Cardiac muscle cell (in vitro differentiated cells and primary cell): ENCODE measurements around the gene LRMDA. TPM values are rescaled to one million over a fixed set of nuclear protein-coding genes. Genes with fewer than 3 reads are reported as not detected.

ENCODE experiments used
- DNase-seq, 2 donors: peaks; one replicate each; pipeline versions ENCODE4 v3.0.0 to v3.0.0-alpha.2; 2010 to 2017; ENCODE audit warnings: low read depth in 1 of 2, low spot score in 1 of 2
- H3K27ac ChIP-seq: fragments of 200-600 bp; sonication (generic); 2 replicates; pipeline ENCODE4 v1.5.1; 2016
- H3K27me3 ChIP-seq: fragments of 200-600 bp; sonication (generic); 2 replicates; pipeline ENCODE4 v1.6.0; 2016; ENCODE audit warnings: control low read depth
- H3K36me3 ChIP-seq: fragments of 200-600 bp; sonication (generic); 2 replicates; pipeline ENCODE4 v1.5.1; 2016; ENCODE audit warnings: control low read depth
- H3K4me1 ChIP-seq: fragments of 200-600 bp; sonication (generic); 2 replicates; pipeline ENCODE4 v1.8.1; 2017; ENCODE audit warnings: low read depth, mild to moderate bottlenecking, mixed run types
- H3K4me3 ChIP-seq: fragments of 200-600 bp; sonication (generic); 2 replicates; pipeline ENCODE4 v1.5.1; 2016; ENCODE audit warnings: mild to moderate bottlenecking
- H3K9me3 ChIP-seq: fragments of 200-600 bp; sonication (generic); 2 replicates; pipeline ENCODE4 v1.5.1; 2017; ENCODE audit warnings: low read depth, mild to moderate bottlenecking, control low read depth
- CTCF ChIP-seq: IDR thresholded peaks from 2 replicates; pipeline ENCODE4 v1.5.1; 2012; ENCODE audit warnings: low read depth, mild to moderate bottlenecking, low read length
- polyA plus RNA-seq: library from polyadenylated mRNA; unstranded; fragments of >200 nt; fragmentation: Nextera tagmentation; extraction: Ambion mirVana; gene quantifications from 2 replicates; pipeline ENCODE4 v1.2.1, GENCODE V29; 2016
- total RNA-seq: library from RNA; depleted of rRNA; stranded (reverse); fragments of >200 nt; gene quantifications from 2 replicates; pipeline ENCODE4 v1.2.3, GENCODE V29; 2016

The LRMDA gene
- total and polyA plus RNA-seq, 2 experiments from 2014 or later, result 6.2 to 11.7 TPM

- Histone ChIP-seq H3K36me3 (no peaks in the 10 kb centered on the region), H3K27me3 (no peaks in the 10 kb centered on the region), H3K4me1 (no peaks in the 10 kb centered on the region), H3K4me3 (no peak overlapping the region), H3K27ac (no peak overlapping the region), H3K9me3 (no peaks in the 10 kb centered on the region)
- no peak for DNase-seq
- no peak for TF ChIP-seq CTCF
Observed at GRCh38 chr10:75685187-75685586, 253.8 kb downstream of the LRMDA start.

- no peaks in the 10 kb centered on the region for H3K4me1 ChIP-seq
- H3K9me3 ChIP-seq, result no peaks in the 10 kb centered on the region
- no peaks in the 10 kb centered on the region for H3K27me3 ChIP-seq
- H3K36me3 ChIP-seq, result no peaks in the 10 kb centered on the region
- no peak overlapping the region for H3K4me3 ChIP-seq
- DNase-seq, result no peak
- no peak overlapping the region for H3K27ac ChIP-seq
- TF ChIP-seq CTCF, result no peak
Observed at GRCh38 chr10:75688506-75689300, 257.3 kb downstream of the LRMDA start.

GRCh38 chr10:75693489-75693888 lies 262.1 kb downstream of the LRMDA start:
- no peak for DNase-seq
- H3K27ac ChIP-seq, result no peak overlapping the region
- no peaks in the 10 kb centered on the region for H3K27me3 ChIP-seq
- no peaks in the 10 kb centered on the region for H3K36me3 ChIP-seq
- no peak for TF ChIP-seq CTCF
- no peaks in the 10 kb centered on the region for H3K9me3 ChIP-seq
- H3K4me1 ChIP-seq, result no peaks in the 10 kb centered on the region
- H3K4me3 ChIP-seq, result no peak overlapping the region

GRCh38 chr10:75694269-75694668 lies 262.8 kb downstream of the LRMDA start:
- Histone ChIP-seq H3K27me3 (no peaks in the 10 kb centered on the region), H3K36me3 (no peaks in the 10 kb centered on the region), H3K4me3 (no peak overlapping the region), H3K9me3 (no peaks in the 10 kb centered on the region), H3K27ac (no peak overlapping the region), H3K4me1 (no peaks in the 10 kb centered on the region)
- TF ChIP-seq CTCF, result no peak
- DNase-seq, result no peak

GRCh38 chr10:75694790-75695189 lies 263.4 kb downstream of the LRMDA start:
- H3K4me1 ChIP-seq, result no peaks in the 10 kb centered on the region
- H3K27ac ChIP-seq, result no peak overlapping the region
- no peaks in the 10 kb centered on the region for H3K36me3 ChIP-seq
- H3K9me3 ChIP-seq, result no peaks in the 10 kb centered on the region
- no peak for TF ChIP-seq CTCF
- no peak overlapping the region for H3K4me3 ChIP-seq
- H3K27me3 ChIP-seq, result no peaks in the 10 kb centered on the region
- no peak for DNase-seq
